ENCODE data around the gene INTS12.

Gene INTS12

GRCh38 chr4:105661028-105661427 is 47.5 kb downstream of the INTS12 start:
- DNase-seq (ENCODE audit: low read depth): no peak
- no peak for TF ChIP-seq CTCF (IDR thresholded peaks at IDR 0.05; ENCODE audit: insufficient read depth, low read depth, low read length, missing control alignments)
- no peak overlapping the region for H3K4me3 ChIP-seq (ENCODE audit: low read depth, low read length)

- no peak for DNase-seq (ENCODE audit: low read depth)
- H3K4me3 ChIP-seq (ENCODE audit: low read depth, low read length): no peak overlapping the region
- TF ChIP-seq CTCF (IDR thresholded peaks at IDR 0.05; ENCODE audit: insufficient read depth, low read depth, low read length, missing control alignments): no peak
Observed at GRCh38 chr4:105659190-105659589, 49.3 kb downstream of the INTS12 start.

GRCh38 chr4:105657117-105657765 is 51.2 kb downstream of the INTS12 start:
- no peak for DNase-seq (ENCODE audit: low read depth)
- no peak overlapping the region for H3K4me3 ChIP-seq (ENCODE audit: low read depth, low read length)
- TF ChIP-seq CTCF (IDR thresholded peaks at IDR 0.05; ENCODE audit: insufficient read depth, low read depth, low read length, missing control alignments): no peak

GRCh38 chr4:105652286-105652888 is 56.1 kb downstream of the INTS12 start:
- no peak for TF ChIP-seq CTCF (IDR thresholded peaks at IDR 0.05; ENCODE audit: insufficient read depth, low read depth, low read length, missing control alignments)
- DNase-seq (ENCODE audit: low read depth): no peak
- H3K4me3 ChIP-seq (ENCODE audit: low read depth, low read length): no peak overlapping the region

GRCh38 chr4:105651884-105652283 is 56.6 kb downstream of the INTS12 start:
- H3K4me3 ChIP-seq (ENCODE audit: low read depth, low read length): no peak overlapping the region
- TF ChIP-seq CTCF (IDR thresholded peaks at IDR 0.05; ENCODE audit: insufficient read depth, low read depth, low read length, missing control alignments): no peak

GRCh38 chr4:105650190-105650589 is 58.3 kb downstream of the INTS12 start:
- no peak for TF ChIP-seq CTCF (IDR thresholded peaks at IDR 0.05; ENCODE audit: insufficient read depth, low read depth, low read length, missing control alignments)
- DNase-seq (ENCODE audit: low read depth): no peak

More at GRCh38 chr4:105651884-105652283, 56.6 kb downstream of the INTS12 start:
- no peak for DNase-seq (ENCODE audit: low read depth)

GRCh38 chr4:105645440-105645839 is 63.0 kb downstream of the INTS12 start:
- no peak for DNase-seq (ENCODE audit: low read depth)
- TF ChIP-seq CTCF (IDR thresholded peaks at IDR 0.05; ENCODE audit: insufficient read depth, low read depth, low read length, missing control alignments): no peak
- H3K4me3 ChIP-seq (ENCODE audit: low read depth, low read length): no peak overlapping the region

More at GRCh38 chr4:105650190-105650589, 58.3 kb downstream of the INTS12 start:
- no peak overlapping the region for H3K4me3 ChIP-seq (ENCODE audit: low read depth, low read length)
